ENCODE data around the gene BNC1. TPM values are rescaled to one million over a fixed set of nuclear protein-coding genes. Genes with fewer than 3 reads are reported as not detected.
"Not testable (repeated sequence)": the region's sequence is repeated elsewhere in the genome, so short reads cannot be mapped to it uniquely, and the experiment has no call there.

BNC1 gene
- total RNA-seq, 1 donor from 2014 or later, result 2.3 TPM

- TF ChIP-seq CTCF (IDR thresholded peaks at IDR 0.05), result no peak
- H3K4me1 Mint-ChIP-seq (ENCODE audit: low read depth), result no peaks in the 10 kb centered on the region
- no peak overlapping the region for H3K4me3 Mint-ChIP-seq (ENCODE audit: unreplicated experiment)
- H3K27me3 Mint-ChIP-seq (ENCODE audit: low read depth), result no peaks in the 10 kb centered on the region
- H3K9me3 Mint-ChIP-seq (ENCODE audit: low read depth), result peaks cover 19% of the 10 kb centered on the region
- no peak for DNase-seq (ENCODE audit: low spot score)
- H3K36me3 Mint-ChIP-seq (ENCODE audit: low read depth), result peaks cover 5% of the 10 kb centered on the region
- no peak overlapping the region for H3K27ac Mint-ChIP-seq (ENCODE audit: unreplicated experiment)
Observed at GRCh38 chr15:83225449-83225848, 59.0 kb downstream of the BNC1 start.

- H3K36me3 Mint-ChIP-seq (ENCODE audit: low read depth); H3K27ac Mint-ChIP-seq (ENCODE audit: unreplicated experiment); H3K27me3 Mint-ChIP-seq (ENCODE audit: low read depth); H3K4me3 Mint-ChIP-seq (ENCODE audit: unreplicated experiment); DNase-seq (ENCODE audit: low spot score); H3K4me1 Mint-ChIP-seq (ENCODE audit: low read depth): not testable (repeated sequence)
- H3K9me3 Mint-ChIP-seq (ENCODE audit: low read depth), result peaks cover 22% of the 10 kb centered on the region
Observed at GRCh38 chr15:83221781-83222180, 62.7 kb downstream of the BNC1 start.

- Mint-ChIP-seq H3K9me3 (ENCODE audit: low read depth) (peaks cover 20% of the 10 kb centered on the region), H3K27ac (ENCODE audit: unreplicated experiment) (no peak overlapping the region), H3K4me1 (ENCODE audit: low read depth) (no peaks in the 10 kb centered on the region), H3K36me3 (ENCODE audit: low read depth) (peaks cover 3% of the 10 kb centered on the region), H3K4me3 (ENCODE audit: unreplicated experiment) (no peak overlapping the region), H3K27me3 (ENCODE audit: low read depth) (no peaks in the 10 kb centered on the region)
- DNase-seq (ENCODE audit: low spot score), result no peak
- no peak for TF ChIP-seq CTCF (IDR thresholded peaks at IDR 0.05)
Observed at GRCh38 chr15:83219026-83219425, 65.4 kb downstream of the BNC1 start.

- TF ChIP-seq CTCF (IDR thresholded peaks at IDR 0.05), result no peak
- DNase-seq (ENCODE audit: low spot score), result no peak
- no peaks in the 10 kb centered on the region for H3K27me3 Mint-ChIP-seq (ENCODE audit: low read depth)
- H3K4me3 Mint-ChIP-seq (ENCODE audit: unreplicated experiment), result no peak overlapping the region
- H3K36me3 Mint-ChIP-seq (ENCODE audit: low read depth), result no peaks in the 10 kb centered on the region
- H3K9me3 Mint-ChIP-seq (ENCODE audit: low read depth), result peaks cover 7% of the 10 kb centered on the region
- no peaks in the 10 kb centered on the region for H3K4me1 Mint-ChIP-seq (ENCODE audit: low read depth)
- H3K27ac Mint-ChIP-seq (ENCODE audit: unreplicated experiment), result no peak overlapping the region
Observed at GRCh38 chr15:83215306-83215705, 69.2 kb downstream of the BNC1 start.

- no peak for TF ChIP-seq CTCF (IDR thresholded peaks at IDR 0.05)
- H3K4me1 Mint-ChIP-seq (ENCODE audit: low read depth), result peaks cover 9% of the 10 kb centered on the region
- H3K27me3 Mint-ChIP-seq (ENCODE audit: low read depth), result no peaks in the 10 kb centered on the region
- no peak for DNase-seq (ENCODE audit: low spot score)
- no peak overlapping the region for H3K27ac Mint-ChIP-seq (ENCODE audit: unreplicated experiment)
- H3K9me3 Mint-ChIP-seq (ENCODE audit: low read depth), result peaks cover 4% of the 10 kb centered on the region
- H3K4me3 Mint-ChIP-seq (ENCODE audit: unreplicated experiment), result no peak overlapping the region
- H3K36me3 Mint-ChIP-seq (ENCODE audit: low read depth), result no peaks in the 10 kb centered on the region
Observed at GRCh38 chr15:83210619-83211018, 73.8 kb downstream of the BNC1 start.

GRCh38 chr15:83209333-83209732 is 75.1 kb downstream of the BNC1 start:
- Mint-ChIP-seq H3K27me3 (ENCODE audit: low read depth) (no peaks in the 10 kb centered on the region), H3K9me3 (ENCODE audit: low read depth) (no peaks in the 10 kb centered on the region), H3K36me3 (ENCODE audit: low read depth) (no peaks in the 10 kb centered on the region), H3K27ac (ENCODE audit: unreplicated experiment) (no peak overlapping the region), H3K4me1 (ENCODE audit: low read depth) (peaks cover 22% of the 10 kb centered on the region), H3K4me3 (ENCODE audit: unreplicated experiment) (no peak overlapping the region)
- DNase-seq (ENCODE audit: low spot score), result no peak
- TF ChIP-seq CTCF (IDR thresholded peaks at IDR 0.05), result no peak
